Daoy (cell line): ENCODE data around the gene PCBP3. TPM values are rescaled to one million over a fixed set of nuclear protein-coding genes. Genes with fewer than 3 reads are reported as not detected.
A peak's percentile ranks its signal among the peaks of the same experiment; 100 is the strongest.
"Not testable (repeated sequence)": the region's sequence is repeated elsewhere in the genome, so short reads cannot be mapped to it uniquely, and the experiment has no call there.

Experiments
- DNase-seq: peaks from one replicate; pipeline ENCODE4 v3.0.0-alpha.2; 2015; ENCODE audit warnings: low read depth
- total RNA-seq: library from RNA; depleted of rRNA; stranded (reverse); fragments of >200 nt; shearing (Covaris generic); gene quantifications from 2 replicates; pipeline ENCODE4 v1.2.3, GENCODE V29; 2014

The PCBP3 gene
- total RNA-seq, 1 experiment from 2014 or later: 2.1 TPM

- not testable (repeated sequence) for DNase-seq
These were observed 35.3 kb downstream of the PCBP3 start for GRCh38 chr21:45678790-45679189.

DNA sequence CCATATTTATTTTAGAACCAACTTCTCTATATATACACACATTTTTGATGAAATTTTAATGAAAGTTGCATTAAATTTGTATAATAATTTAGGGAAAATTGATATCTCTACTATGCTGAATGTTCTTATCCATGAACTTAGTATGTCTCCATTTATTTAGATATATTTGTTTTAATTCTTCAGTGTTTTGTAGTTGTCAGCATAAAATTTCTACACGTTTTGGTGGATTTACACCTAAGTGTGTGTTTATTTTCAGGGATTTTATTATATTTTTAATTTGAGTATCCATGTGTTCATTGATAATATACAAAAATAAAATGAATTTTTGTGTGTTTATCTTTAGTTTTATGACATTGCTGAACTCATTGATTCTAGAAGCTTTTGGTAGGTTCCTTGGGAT, 36.7 kb downstream of the PCBP3 start:
- DNase-seq: no peak

- DNase-seq: no peak
These were observed 51.6 kb downstream of the PCBP3 start for GRCh38 chr21:45695086-45695485.

DNA sequence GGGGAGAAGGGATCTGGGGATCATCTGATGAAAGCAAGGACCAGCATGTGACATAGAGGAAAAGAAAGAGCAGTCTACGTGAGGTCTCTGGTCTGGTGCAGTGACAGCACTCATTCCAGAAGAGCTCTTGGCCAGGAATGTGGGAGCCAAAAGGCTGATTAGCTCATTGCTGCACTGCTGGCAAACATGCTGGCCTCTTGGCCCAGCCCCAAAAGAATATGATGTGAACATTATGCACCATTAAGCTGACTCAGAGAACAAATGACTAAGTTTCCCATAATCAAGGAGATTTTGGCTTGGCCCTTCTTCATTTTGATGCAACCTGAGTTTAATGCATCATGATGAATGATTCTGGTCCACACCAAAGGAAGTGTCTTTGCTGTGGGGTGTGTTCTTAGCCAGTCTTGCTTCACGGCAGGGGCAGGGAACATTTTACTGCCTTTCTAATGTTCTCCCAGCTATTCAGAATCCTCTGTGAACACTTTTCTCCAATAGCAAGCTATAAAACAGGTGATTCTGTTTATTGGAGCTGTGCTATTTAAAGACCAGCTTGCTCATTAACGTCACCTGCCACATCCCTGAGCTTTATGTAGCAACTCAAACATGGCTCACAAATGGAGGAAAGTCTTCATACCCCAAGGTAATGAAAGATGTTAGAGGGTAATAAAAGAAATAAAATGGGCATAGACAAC, 55.1 kb downstream of the PCBP3 start:
- DNase-seq: peak; percentile 92

DNA sequence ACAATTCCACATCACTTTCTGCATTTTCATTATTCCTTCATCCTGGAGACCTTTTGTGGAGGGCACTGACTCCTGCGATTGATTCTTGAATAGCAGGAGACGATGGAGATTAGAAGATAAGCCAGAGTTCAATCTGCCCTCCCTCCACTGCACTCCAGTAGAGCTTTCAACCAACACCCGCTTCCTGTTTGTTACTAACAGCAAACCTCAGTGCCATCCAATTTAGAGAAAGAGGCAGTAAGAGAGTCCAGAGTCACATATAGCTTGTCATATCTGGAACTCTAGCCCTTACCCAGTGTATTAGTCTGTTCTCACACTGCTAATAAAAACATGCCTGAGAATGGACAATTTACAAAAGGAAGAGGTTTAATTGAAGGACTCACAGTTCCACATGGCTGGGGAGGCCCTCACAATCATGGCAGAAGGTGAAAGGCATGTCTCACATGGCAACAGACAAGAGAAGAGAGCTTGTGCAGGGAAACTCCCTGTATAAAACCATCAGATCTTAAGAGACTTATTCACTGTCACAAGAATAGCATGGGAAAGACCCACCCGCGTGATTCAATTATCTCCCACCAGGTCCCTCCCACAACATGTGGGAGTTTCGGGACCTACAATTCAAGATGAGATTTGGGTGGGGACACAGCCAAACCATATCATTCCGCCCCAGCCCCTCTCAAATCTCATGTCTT, 55.9 kb downstream of the PCBP3 start:
- no peak for DNase-seq

DNA sequence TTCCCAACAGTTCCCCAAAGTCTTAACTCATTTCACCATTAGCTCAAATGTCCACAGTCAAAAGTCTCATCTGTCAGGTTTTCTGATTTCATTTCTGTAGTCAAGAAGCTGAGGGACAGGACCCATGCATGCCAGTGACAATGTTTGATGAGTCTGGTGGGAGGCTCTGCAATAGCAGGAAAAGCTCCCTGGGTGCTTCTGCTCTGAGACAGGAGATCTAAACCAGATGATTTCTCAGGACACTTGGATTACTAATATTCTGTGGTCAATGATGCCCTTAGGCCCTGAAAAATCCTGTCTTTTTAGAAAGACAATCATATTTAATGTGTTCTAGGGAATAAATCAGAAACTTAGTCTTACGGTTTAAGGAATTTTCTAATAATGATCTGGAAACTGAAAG, 56.4 kb downstream of the PCBP3 start:
- no peak for DNase-seq

DNA sequence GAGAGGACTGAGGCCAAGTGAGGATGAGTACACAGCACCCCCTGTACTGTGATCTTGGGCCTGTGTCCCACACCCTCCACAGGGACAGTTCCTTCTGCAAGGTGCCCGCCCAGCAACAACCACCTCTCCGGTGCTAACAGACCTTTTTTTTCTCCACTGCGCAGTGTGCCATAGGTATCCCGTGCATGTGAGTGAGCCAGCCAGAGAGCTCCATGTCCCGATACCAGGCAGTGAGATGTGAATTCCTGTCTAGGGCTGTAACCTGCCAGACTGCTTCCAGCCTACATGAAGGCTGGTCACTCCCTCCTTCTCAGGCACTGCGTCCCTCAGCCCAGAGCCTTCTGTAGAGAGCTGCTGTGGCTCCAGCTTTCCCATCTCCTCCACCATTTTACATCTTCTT, 56.9 kb downstream of the PCBP3 start:
- DNase-seq: no peak

- no peak for DNase-seq
These were observed 61.0 kb downstream of the PCBP3 start for GRCh38 chr21:45704311-45705108.

DNA sequence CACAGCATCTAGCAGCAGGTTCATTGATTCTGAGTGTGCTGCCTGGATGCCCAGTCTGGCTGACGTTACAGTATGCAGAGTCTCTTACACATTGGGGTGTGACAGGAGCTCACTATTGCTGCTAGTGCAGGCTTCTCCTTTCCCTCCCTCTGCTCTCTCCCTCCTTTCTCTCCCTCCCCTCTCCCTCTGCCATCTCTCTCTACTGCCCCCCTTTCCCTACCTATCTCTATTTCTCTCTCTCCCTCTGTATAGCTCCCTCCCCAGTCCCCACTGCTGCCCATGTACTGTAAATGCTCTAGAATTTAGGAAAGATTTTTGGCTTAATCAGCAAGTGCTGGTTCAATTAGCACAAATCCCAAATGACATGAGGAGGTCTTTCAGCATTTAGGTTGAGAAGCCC, 62.8 kb downstream of the PCBP3 start:
- no peak for DNase-seq

DNA sequence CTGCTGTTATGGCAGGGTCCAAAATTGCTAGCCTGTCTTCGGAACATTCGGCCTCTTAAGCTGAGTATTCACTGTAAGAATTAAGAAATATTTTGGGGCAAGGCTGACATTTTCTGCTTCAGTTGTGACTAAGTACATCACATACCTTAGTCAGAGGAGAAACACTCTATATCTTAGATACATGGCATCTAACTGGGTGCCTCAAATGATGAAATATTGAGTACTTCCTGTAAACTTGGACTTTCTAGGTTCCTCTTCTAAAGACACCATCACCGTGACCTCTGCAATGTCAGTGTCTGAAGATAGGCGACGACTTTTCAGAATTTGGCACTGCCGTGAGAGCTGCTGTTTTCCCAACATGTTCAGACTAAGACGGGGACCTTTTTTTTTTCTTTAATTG, 65.6 kb downstream of the PCBP3 start:
- DNase-seq: no peak

DNA sequence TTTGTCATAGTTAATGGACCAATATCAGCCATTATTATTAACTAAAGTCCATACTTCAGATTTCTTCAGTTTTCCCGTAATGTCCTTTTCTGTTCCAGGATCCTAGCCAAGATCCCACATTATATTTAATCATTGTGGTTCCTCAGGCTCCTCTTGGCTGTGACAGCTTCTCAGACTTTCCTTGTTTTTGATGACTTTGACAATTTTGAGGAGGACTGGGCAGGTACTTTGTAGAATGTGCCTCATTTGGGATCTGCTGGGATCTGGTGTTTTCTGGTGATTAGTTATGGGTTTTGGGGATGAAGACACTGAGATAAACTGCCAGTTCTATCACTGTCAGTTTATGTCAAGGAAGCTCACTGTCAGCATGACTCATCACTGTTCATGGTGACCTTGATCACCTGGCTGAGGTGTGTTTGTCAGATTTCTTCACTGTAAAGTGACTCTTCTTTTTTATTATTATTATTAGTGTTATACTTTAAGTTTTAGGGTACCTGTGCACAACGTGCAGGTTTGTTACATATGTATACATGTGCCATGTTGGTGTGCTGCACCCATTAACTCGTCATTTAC, 66.3 kb downstream of the PCBP3 start:
- DNase-seq: no peak

- not testable (repeated sequence) for DNase-seq
These were observed 66.8 kb downstream of the PCBP3 start for GRCh38 chr21:45710306-45710705.

- DNase-seq: no peak
These were observed 70.1 kb downstream of the PCBP3 start for GRCh38 chr21:45713613-45714012.

GRCh38 chr21:45715441-45715840, 71.9 kb downstream of the PCBP3 start:
- DNase-seq: no peak

DNA sequence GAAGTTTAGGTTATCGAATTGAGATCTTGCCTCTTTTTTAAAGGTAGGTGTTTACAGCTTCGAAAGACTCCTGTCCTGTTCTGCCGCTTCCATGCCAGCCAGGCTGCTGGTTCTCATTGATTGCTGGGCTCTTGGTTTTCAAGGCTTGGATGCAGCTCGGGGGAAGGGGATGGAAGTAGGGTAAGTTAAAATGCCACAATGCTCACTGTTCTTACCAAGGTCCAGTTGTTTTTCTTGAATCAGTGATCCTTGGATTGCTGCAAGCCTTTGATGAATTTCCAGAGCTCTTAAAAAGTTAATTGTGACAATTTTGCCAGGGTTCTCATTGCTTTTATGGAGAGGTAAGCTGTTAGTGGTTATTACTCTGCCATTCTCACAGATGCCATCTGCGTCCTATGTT, 74.9 kb downstream of the PCBP3 start:
- DNase-seq: no peak

DNA sequence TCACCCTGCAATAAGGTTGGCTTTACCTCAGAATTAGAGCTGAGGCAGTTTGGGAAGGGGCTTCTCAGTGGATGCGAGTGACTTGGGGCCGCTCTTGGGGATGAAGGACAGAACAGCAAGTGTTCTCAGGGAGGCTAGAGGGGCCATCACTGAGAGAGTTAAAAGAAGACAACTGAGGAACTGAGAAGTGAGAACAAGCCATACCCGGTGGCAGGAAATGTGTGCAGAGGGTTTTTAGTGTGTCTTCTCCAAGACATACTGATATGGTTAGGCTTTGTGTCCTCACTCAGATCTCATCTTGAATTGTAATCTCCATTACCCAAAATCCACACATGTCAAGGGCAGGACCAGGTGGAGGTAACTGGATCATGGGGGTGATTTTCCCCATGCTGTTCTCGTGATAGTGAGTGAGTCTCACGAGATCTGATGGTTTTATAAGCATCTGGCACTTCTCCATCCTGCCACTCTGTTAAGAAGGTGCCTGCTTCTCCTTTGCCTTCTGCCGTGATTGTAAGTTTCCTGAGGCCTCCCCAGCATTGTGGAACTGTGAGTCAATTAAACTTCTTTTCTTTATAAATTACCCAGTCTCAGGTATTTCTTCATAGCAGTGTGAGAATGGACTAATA, 75.8 kb downstream of the PCBP3 start:
- DNase-seq: no peak

DNA sequence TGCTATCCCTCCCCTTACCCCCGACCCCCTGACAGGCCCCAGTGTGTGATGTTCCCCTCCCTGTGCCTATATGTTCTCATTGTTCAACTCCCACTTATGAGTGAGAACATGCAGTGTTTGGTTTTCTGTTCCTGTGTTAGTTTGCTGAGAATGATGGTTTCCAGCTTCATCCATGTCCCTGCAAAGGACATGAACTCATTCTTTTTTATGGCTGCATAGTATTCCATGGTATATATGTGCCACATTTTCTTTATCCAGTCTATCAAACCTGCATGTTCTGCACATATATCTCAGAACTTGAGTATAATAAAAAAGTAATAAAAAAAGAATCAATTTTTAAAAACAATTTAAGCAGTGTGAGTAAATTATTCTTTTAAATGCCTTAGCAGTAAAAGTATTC, 76.7 kb downstream of the PCBP3 start:
- DNase-seq: not testable (repeated sequence)

DNA sequence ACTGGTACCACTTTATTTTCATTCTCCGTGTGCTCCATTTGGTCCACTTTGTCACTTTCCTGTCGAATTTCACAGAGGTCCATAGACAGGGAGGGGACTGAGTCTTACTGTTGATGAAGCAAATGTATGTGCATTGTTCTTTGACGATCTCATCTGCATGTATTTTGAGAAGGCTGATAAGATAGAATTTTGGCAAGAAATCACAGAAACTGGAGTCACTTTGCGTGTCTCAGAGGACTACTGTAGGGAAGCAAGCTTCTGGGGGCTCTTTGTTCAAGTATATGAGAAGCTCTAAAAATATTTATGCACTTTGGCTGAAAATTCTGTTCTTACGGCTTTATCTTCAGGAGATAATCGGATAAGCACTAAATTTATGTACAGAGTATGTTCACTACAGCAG, 78.1 kb downstream of the PCBP3 start:
- peak; percentile 26 for DNase-seq

- DNase-seq: no peak
These were observed 79.8 kb downstream of the PCBP3 start for GRCh38 chr21:45723049-45723958.

- no peak for DNase-seq
These were observed 80.9 kb downstream of the PCBP3 start for GRCh38 chr21:45724345-45724961.
